H1 (cell line): Measurements from ENCODE around the gene MDFIC2. TPM values are rescaled to one million over a fixed set of nuclear protein-coding genes. Genes with fewer than 3 reads are reported as not detected.

ENCODE experiments used
- CTCF ChIA-PET: fragments of 300-600 bp; sonication (Branson Sonifier 250); formaldehyde crosslinking; loops from one replicate; lab custom pipeline; 2021; ENCODE audit not compliant: partially characterized antibody; lab: Charles Lee
- POLR2A ChIA-PET: fragments of 300-600 bp; sonication (Branson Sonifier 250); formaldehyde crosslinking; loops from one replicate; lab custom pipeline; 2021; ENCODE audit warnings: inconsistent platforms; ENCODE audit not compliant: partially characterized antibody; lab: Charles Lee
- DNase-seq, 2 experiments: peaks; one replicate each; pipeline versions ENCODE4 v3.0.0 to v3.0.0-alpha.2; 2010 to 2022; ENCODE audit warnings: low spot score in 2 of 2, low read depth in 1 of 2, mixed read lengths in 1 of 2
- FAIRE-seq: peaks from 2 replicates; lab custom pipeline; 2011; peaks lifted over from hg19 to GRCh38; lab: Jason Lieb, UNC
- H2AFZ ChIP-seq: 2 replicates; pipeline ENCODE4 v1.8.1; 2012; ENCODE audit warnings: low read length, inconsistent platforms
- H2AK5ac ChIP-seq: 2 replicates; pipeline ENCODE4 v1.6.1; 2013; ENCODE audit warnings: low read depth, low read length
- H2BK120ac ChIP-seq: replicated peaks from 2 replicates; pipeline ENCODE3; 2013; ENCODE audit warnings: low read depth, low read length, inconsistent platforms
- H2BK12ac ChIP-seq: 2 replicates; pipeline ENCODE4 v1.6.1; 2013; ENCODE audit warnings: low read depth, low read length
- H2BK15ac ChIP-seq: 2 replicates; pipeline ENCODE4 v1.6.1; 2013; ENCODE audit warnings: low read length
- H2BK20ac ChIP-seq: 2 replicates; pipeline ENCODE4 v1.6.1; 2013; ENCODE audit warnings: low read length
- H2BK5ac ChIP-seq: 2 replicates; pipeline ENCODE4 v1.6.1; 2013; ENCODE audit warnings: low read depth, low read length
- H3K14ac ChIP-seq: 2 replicates; pipeline ENCODE4 v1.6.1; 2013; ENCODE audit warnings: inconsistent platforms; ENCODE audit not compliant: insufficient read length
- H3K18ac ChIP-seq: 2 replicates; pipeline ENCODE4 v1.6.1; 2013; ENCODE audit warnings: low read length; ENCODE audit errors: extremely low read depth
- H3K23ac ChIP-seq: 2 replicates; pipeline ENCODE4 v1.6.1; 2013; ENCODE audit warnings: inconsistent platforms; ENCODE audit not compliant: insufficient read length
- H3K23me2 ChIP-seq: 2 replicates; pipeline ENCODE4 v1.6.1; 2013; ENCODE audit warnings: low read depth, low read length
- H3K27ac ChIP-seq: 2 replicates; pipeline ENCODE4 v1.6.1; 2011; ENCODE audit warnings: low read depth, low read length, inconsistent platforms
- H3K27me3 ChIP-seq, 4 experiments: replicated peaks in 1 of 4; 1 replicate in 1 of 4; 2 replicates in 3 of 4; pipeline versions ENCODE4 v1.6.1 to v1.8.1; 2011 to 2013; ENCODE audit warnings: low read length in 3 of 4, mild to moderate bottlenecking in 3 of 4, inconsistent platforms in 2 of 4, mixed read lengths in 2 of 4, moderate library complexity in 1 of 4; ENCODE audit not compliant: control insufficient read depth in 3 of 4, insufficient read depth in 3 of 4; ENCODE audit errors: extremely low read depth in 1 of 4
- H3K36me3 ChIP-seq, 4 experiments: 2 replicates each; pipeline versions ENCODE4 v1.6.1 to v1.8.1; 2011 to 2013; ENCODE audit warnings: mild to moderate bottlenecking in 4 of 4, low read length in 3 of 4, moderate library complexity in 2 of 4, control low read depth in 1 of 4, inconsistent platforms in 1 of 4; ENCODE audit not compliant: insufficient read depth in 4 of 4, control insufficient read depth in 2 of 4
- H3K4ac ChIP-seq: replicated peaks from 2 replicates; pipeline ENCODE3; 2013; ENCODE audit warnings: low read length, low read depth, mixed read lengths, inconsistent platforms; ENCODE audit not compliant: insufficient read length
- H3K4me1 ChIP-seq, 4 experiments: replicated peaks in 1 of 4; 1 replicate in 1 of 4; 2 replicates in 3 of 4; pipeline versions ENCODE4 v1.6.1 to v1.8.1; 2011 to 2013; ENCODE audit warnings: low read length in 3 of 4, inconsistent platforms in 2 of 4, mixed read lengths in 1 of 4; ENCODE audit not compliant: insufficient read depth in 4 of 4, control insufficient read depth in 3 of 4
- H3K4me2 ChIP-seq, 2 experiments: 2 replicates each; pipeline versions ENCODE4 v1.6.1 to v1.8.1; 2011 to 2013; ENCODE audit warnings: low read depth in 2 of 2, low read length in 2 of 2, control low read depth in 1 of 2, inconsistent platforms in 1 of 2, mild to moderate bottlenecking in 1 of 2; ENCODE audit not compliant: insufficient read depth in 1 of 2
- H3K4me3 ChIP-seq, 4 experiments: fragments of 200-600, 300-600 bp in 1 of 4; sonication (generic), shearing (Covaris generic), sonication (Bioruptor Twin) in 1 of 4; 2 replicates each; pipeline versions ENCODE4 v1.5.1 to v1.8.1; 2011 to 2016; ENCODE audit warnings: low read length in 4 of 4, low read depth in 3 of 4, control low read depth in 2 of 4, inconsistent platforms in 2 of 4, mild to moderate bottlenecking in 2 of 4, mixed read lengths in 1 of 4, moderate library complexity in 1 of 4; ENCODE audit not compliant: insufficient read depth in 2 of 4; ENCODE audit errors: extremely low read depth in 1 of 4
- H3K56ac ChIP-seq: replicated peaks from 2 replicates; pipeline ENCODE3; 2013; ENCODE audit warnings: low read depth, mild to moderate bottlenecking, mixed read lengths, low read length, inconsistent platforms; ENCODE audit not compliant: insufficient read length
- H3K79me1 ChIP-seq: 2 replicates; pipeline ENCODE4 v1.6.1; 2013; ENCODE audit warnings: low read depth, low read length, control low read depth
- H3K79me2 ChIP-seq, 2 experiments: 2 replicates each; pipeline versions ENCODE4 v1.6.1 to v1.8.1; 2012 to 2013; ENCODE audit warnings: low read length in 2 of 2, mild to moderate bottlenecking in 2 of 2, inconsistent platforms in 1 of 2; ENCODE audit not compliant: insufficient read depth in 2 of 2, control insufficient read depth in 1 of 2
- H3K9ac ChIP-seq, 4 experiments: replicated peaks in 1 of 4; 1 replicate in 1 of 4; 2 replicates in 3 of 4; pipeline versions ENCODE4 v1.6.1 to v1.8.1; 2011 to 2013; ENCODE audit warnings: low read depth in 3 of 4, low read length in 3 of 4, control low read depth in 2 of 4, mild to moderate bottlenecking in 2 of 4, moderate library complexity in 2 of 4, inconsistent platforms in 1 of 4; ENCODE audit errors: extremely low read depth in 1 of 4
- H3K9me3 ChIP-seq, 2 experiments: 2 replicates each; pipeline versions ENCODE4 v1.6.1 to v1.8.1; 2012 to 2013; ENCODE audit warnings: mild to moderate bottlenecking in 2 of 2, moderate library complexity in 2 of 2, control low read depth in 1 of 2, inconsistent platforms in 1 of 2, low read depth in 1 of 2, low read length in 1 of 2, mixed read lengths in 1 of 2; ENCODE audit not compliant: insufficient read depth in 2 of 2
- H4K20me1 ChIP-seq, 2 experiments: replicated peaks in 1 of 2; 2 replicates each; pipeline versions ENCODE3 to v1.8.1; 2011 to 2013; ENCODE audit warnings: inconsistent platforms in 2 of 2, low read length in 2 of 2, mild to moderate bottlenecking in 1 of 2; ENCODE audit not compliant: insufficient read depth in 2 of 2, control insufficient read depth in 1 of 2
- H4K5ac ChIP-seq: 2 replicates; pipeline ENCODE4 v1.6.1; 2013; ENCODE audit warnings: low read length, low read depth, mixed read lengths, inconsistent platforms; ENCODE audit not compliant: insufficient read length
- H4K8ac ChIP-seq: 2 replicates; pipeline ENCODE4 v1.8.0; 2013; ENCODE audit warnings: mild to moderate bottlenecking, moderate library complexity, low read length, inconsistent platforms; ENCODE audit not compliant: insufficient read depth; ENCODE audit errors: extremely low read depth
- H4K91ac ChIP-seq: replicated peaks from 2 replicates; pipeline ENCODE3; 2013; ENCODE audit warnings: low read length, mixed read lengths, inconsistent platforms; ENCODE audit not compliant: insufficient read length
- CBX8 ChIP-seq: fragments of 300-800, 300-1000 bp; sonication (generic); IDR thresholded peaks from 2 replicates; pipeline ENCODE4 v1.7.1; 2016; ENCODE audit warnings: low read depth, low read length, borderline replicate concordance
- WGBS, 2 experiments: shearing (Covaris generic) in 1 of 2; methylation state at CpG; one replicate each; pipeline versions ENCODE4 v1.1.6 to v1.1.7; 2013 to 2015; ENCODE audit warnings: low lambda C conversion rate in 2 of 2, mixed read lengths in 2 of 2, inconsistent platforms in 1 of 2, low coverage in 1 of 2, missing lambda C conversion rate in 1 of 2; ENCODE audit not compliant: insufficient replicate concordance in 2 of 2, insufficient coverage in 1 of 2, insufficient read length in 1 of 2; ENCODE audit errors: extremely low coverage in 1 of 2, missing lambda C conversion rate in 1 of 2; 5-methylcytosine and 5-hydroxymethylcytosine counted together
- polyA plus RNA-seq, 7 experiments: library from polyadenylated mRNA; depleted of rRNA in 3 of 7; stranded (reverse) in 5 of 7; unstranded in 2 of 7; fragments of >200 nt in 5 of 7; fragments of 200-250 nt in 2 of 7; gene quantifications; 1 replicate in 5 of 7; 2 replicates in 1 of 7; 4 replicates in 1 of 7; pipeline versions ENCODE4 v1.2.1 to v1.2.3, GENCODE V29; 2011 to 2013; ENCODE audit warnings: missing spikeins in 2 of 7, mixed read lengths in 2 of 7
- total RNA-seq: library from RNA; stranded (reverse); fragmentation: NEBNext Ultra II Directional; extraction: Animal tissue kit (Norgen Biotek cat#: 25700); gene quantifications from 2 replicates; pipeline ENCODE4 v1.2.1, GENCODE V29; 2021
- TF ChIP-seq, protein P1 (sequence below): IDR thresholded peaks from 2 replicates; pipeline ENCODE4 v1.6.1; 2012; ENCODE audit warnings: inconsistent platforms

Gene MDFIC2
- total and polyA plus RNA-seq, 2 of the 8 experiments (the other 6 are each of a cell fraction or from before 2014, with no cell fraction given) = not detected

DNA sequence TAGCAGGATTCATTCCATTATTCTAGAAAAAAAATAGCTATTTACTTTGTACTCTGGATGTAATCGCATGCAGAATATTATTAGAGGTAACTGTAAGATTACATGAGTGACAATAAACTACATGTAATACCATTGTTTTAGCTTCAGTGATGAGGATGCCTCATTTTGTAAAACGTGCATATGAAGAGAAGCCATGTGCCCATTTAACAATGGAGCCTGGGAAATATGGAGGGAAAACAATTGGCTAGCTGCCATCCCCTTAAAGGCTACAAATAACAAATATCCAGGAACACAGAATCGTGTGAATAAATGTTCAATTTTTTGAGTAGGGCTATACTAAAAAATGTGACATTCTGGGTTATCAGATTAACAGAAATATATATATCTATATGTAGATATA, 161.8 kb downstream of the MDFIC2 start:
- Histone ChIP-seq H2BK5ac (no peak overlapping the region), H4K8ac (no peak overlapping the region), H3K27me3 (no peaks in the 10 kb centered on the region), H3K36me3 (no peaks in the 10 kb centered on the region), H4K5ac (no peak overlapping the region), H4K91ac (no peak overlapping the region), H3K14ac (no peak overlapping the region), H4K20me1 (no peaks in the 10 kb centered on the region), H3K23ac (no peak overlapping the region), H2BK15ac (no peak overlapping the region), H2BK12ac (no peak overlapping the region), H3K9ac (no peak overlapping the region), H3K4ac (no peak overlapping the region), H3K18ac (no peak overlapping the region), H2AFZ (no peak overlapping the region), H3K4me3 (no peak overlapping the region), H2BK20ac (no peak overlapping the region), H2AK5ac (no peak overlapping the region), H3K9me3 (no peaks in the 10 kb centered on the region), H3K23me2 (no peaks in the 10 kb centered on the region), H3K56ac (no peak overlapping the region), H3K4me1 (no peaks in the 10 kb centered on the region), H3K4me2 (no peak overlapping the region), H2BK120ac (no peak overlapping the region), H3K27ac (no peak overlapping the region), H3K79me1 (no peaks in the 10 kb centered on the region), H3K79me2 (no peaks in the 10 kb centered on the region)
- ChIA-PET CTCF (interaction anchor here (0.7 to 2.1 kb wide), 6 partner anchors 12 to 208 kb away, joined by 3 to 7 read pairs (median 4); no protein-coding TSS in a partner anchor), POLR2A (interaction anchor here (0.5 kb wide), 1 partner anchor 1141 kb away, joined by 3 read pairs; no protein-coding TSS in a partner anchor)
- 85% methylated on average over 3 of the region's 3 CpGs; no CpG with 5 or more reads in 1 of the 2 experiments for WGBS, 2 experiments
- TF ChIP-seq CBX8 = no peak
- TF ChIP-seq, protein P1, sequence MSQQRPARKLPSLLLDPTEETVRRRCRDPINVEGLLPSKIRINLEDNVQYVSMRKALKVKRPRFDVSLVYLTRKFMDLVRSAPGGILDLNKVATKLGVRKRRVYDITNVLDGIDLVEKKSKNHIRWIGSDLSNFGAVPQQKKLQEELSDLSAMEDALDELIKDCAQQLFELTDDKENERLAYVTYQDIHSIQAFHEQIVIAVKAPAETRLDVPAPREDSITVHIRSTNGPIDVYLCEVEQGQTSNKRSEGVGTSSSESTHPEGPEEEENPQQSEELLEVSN = peak; percentile 64; the same call in 1 of the 2 replicates
- DNase-seq = no peak
- no peak for FAIRE-seq
